ENCODE measurements around the gene DBET. TPM values are rescaled to one million over a fixed set of nuclear protein-coding genes. Genes with fewer than 3 reads are reported as not detected.
A peak's percentile ranks its signal among the peaks of the same experiment; 100 is the strongest.
"Not testable (repeated sequence)": the region's sequence is repeated elsewhere in the genome, so short reads cannot be mapped to it uniquely, and the experiment has no call there.

The DBET gene
- polyA plus RNA-seq, 1 donor: not detected

- Histone ChIP-seq H3K36me3 (ENCODE audit: control insufficient read depth, insufficient read depth, low read length) (no peaks in the 10 kb centered on the region), H3K4me1 (ENCODE audit: control insufficient read depth, insufficient read depth, low read length) (no peaks in the 10 kb centered on the region), H3K9me3 (ENCODE audit: control insufficient read depth, low read depth, low read length) (peaks cover 18% of the 10 kb centered on the region), H3K27ac (ENCODE audit: low read length) (no peak overlapping the region), H3K27me3 (ENCODE audit: control insufficient read depth, insufficient read depth, low read length) (peaks cover 60% of the 10 kb centered on the region), H3K4me3 (ENCODE audit: low read length) (no peak overlapping the region)
- no CpG with 5 or more reads among the region's 55 CpGs for WGBS (ENCODE audit: insufficient coverage, low lambda C conversion rate)
- peak; percentile 21 to 33 for DNase-seq
These were observed 43.2 kb upstream of the DBET start for GRCh38 chr4:190020790-190021717.

DNA sequence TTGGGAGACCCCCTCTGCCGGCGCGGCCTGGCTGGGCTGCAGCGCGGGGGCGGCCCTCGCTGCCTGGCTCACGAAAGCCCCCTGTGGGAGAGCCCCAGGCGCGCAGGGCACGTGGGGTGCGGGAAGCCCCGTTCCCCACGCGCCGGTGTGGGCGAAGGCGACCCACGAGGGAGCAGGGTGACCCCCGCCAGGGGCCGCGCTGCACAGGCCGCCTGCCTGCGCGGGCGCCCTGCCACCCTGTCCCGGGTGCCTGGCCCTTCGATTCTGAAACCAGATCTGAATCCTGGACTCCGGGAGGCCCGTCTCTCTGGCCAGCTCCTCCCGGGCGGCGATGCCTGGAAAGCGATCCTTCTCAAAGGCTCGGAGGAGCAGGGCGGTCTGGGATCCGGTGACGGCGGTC is 42.3 kb upstream of the DBET start:
- not testable (repeated sequence) for H3K4me3 ChIP-seq (ENCODE audit: low read length); H3K27ac ChIP-seq (ENCODE audit: low read length); H3K4me1 ChIP-seq (ENCODE audit: control insufficient read depth, insufficient read depth, low read length); H3K36me3 ChIP-seq (ENCODE audit: control insufficient read depth, insufficient read depth, low read length); DNase-seq
- H3K9me3 ChIP-seq (ENCODE audit: control insufficient read depth, low read depth, low read length): peaks cover 15% of the 10 kb centered on the region
- H3K27me3 ChIP-seq (ENCODE audit: control insufficient read depth, insufficient read depth, low read length): peaks cover 51% of the 10 kb centered on the region
- WGBS (ENCODE audit: insufficient coverage, low lambda C conversion rate): no CpG with 5 or more reads among the region's 39 CpGs

DNA sequence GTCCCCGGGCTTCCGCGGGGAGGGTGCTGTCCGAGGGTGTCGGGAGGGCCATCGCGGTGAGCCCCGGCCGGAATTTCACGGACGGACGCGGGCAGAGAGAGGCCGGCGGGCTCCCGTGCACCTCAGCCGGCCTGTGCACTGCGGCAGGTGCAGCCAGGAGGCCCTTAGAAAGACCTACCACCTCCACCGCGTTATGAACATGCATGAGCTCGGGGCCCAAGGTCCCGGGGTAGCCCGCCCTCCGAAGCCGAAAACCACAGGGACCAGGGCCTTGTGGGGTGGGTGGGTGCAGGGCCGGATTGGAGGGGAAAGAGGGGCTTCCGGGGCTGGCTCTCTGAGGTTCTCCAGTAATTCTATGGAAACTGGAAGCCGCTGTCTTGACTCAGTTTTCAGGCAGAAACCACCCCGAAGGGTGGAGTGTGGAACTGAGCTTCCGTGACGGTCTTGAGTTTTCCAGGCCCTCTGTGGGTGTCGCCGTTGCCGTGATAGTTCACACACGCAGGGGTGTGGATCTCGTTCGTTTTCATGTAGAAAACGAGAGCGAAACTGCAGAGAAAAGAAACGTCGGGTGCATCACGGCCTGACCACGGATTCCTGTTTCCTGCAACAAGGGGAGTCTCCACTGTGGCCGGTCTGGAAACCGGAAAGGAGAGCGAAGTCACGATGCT is 41.6 kb upstream of the DBET start:
- not testable (repeated sequence) for H3K4me1 ChIP-seq (ENCODE audit: control insufficient read depth, insufficient read depth, low read length); H3K27ac ChIP-seq (ENCODE audit: low read length); DNase-seq; H3K36me3 ChIP-seq (ENCODE audit: control insufficient read depth, insufficient read depth, low read length); H3K4me3 ChIP-seq (ENCODE audit: low read length)
- WGBS (ENCODE audit: insufficient coverage, low lambda C conversion rate): no CpG with 5 or more reads among the region's 47 CpGs
- peaks cover 15% of the 10 kb centered on the region for H3K9me3 ChIP-seq (ENCODE audit: control insufficient read depth, low read depth, low read length)
- peaks cover 44% of the 10 kb centered on the region for H3K27me3 ChIP-seq (ENCODE audit: control insufficient read depth, insufficient read depth, low read length)

GRCh38 chr4:190027156-190027555 is 37.1 kb upstream of the DBET start, which contains the start of gene FRG2:
Gene FRG2, minus strand, starts transcription at chr4:190027256. Its CDS starts 52 bp downstream, at chr4:190027204.
- not testable (repeated sequence) for H3K4me3 ChIP-seq (ENCODE audit: low read length); H3K36me3 ChIP-seq (ENCODE audit: control insufficient read depth, insufficient read depth, low read length); H3K9me3 ChIP-seq (ENCODE audit: control insufficient read depth, low read depth, low read length); H3K27me3 ChIP-seq (ENCODE audit: control insufficient read depth, insufficient read depth, low read length); H3K4me1 ChIP-seq (ENCODE audit: control insufficient read depth, insufficient read depth, low read length); DNase-seq; H3K27ac ChIP-seq (ENCODE audit: low read length)
- WGBS (ENCODE audit: insufficient coverage, low lambda C conversion rate): no CpG with 5 or more reads among the region's 10 CpGs

DNA sequence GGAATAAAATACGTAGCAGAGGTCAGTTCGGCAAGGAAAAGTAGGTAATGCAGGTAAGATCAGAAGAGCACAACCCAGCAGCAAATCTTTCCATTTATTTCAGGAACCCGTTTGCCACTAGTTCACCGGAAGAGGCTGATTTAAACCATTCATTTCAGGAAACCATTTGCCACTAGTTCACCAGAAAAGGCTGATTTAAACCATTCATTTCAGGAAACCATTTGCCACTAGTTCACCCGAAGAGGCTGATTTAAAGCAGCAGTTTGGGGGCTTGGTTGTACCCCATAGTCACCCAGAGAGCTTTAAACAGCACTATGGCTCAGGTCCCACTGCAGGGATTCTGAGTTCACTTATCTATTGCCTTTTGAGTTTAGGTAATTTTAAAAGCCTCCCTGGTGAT is 33.0 kb upstream of the DBET start:
- no CpG with 5 or more reads among the region's 5 CpGs for WGBS (ENCODE audit: insufficient coverage, low lambda C conversion rate)
- not testable (repeated sequence) for H3K36me3 ChIP-seq (ENCODE audit: control insufficient read depth, insufficient read depth, low read length); H3K4me1 ChIP-seq (ENCODE audit: control insufficient read depth, insufficient read depth, low read length); H3K9me3 ChIP-seq (ENCODE audit: control insufficient read depth, low read depth, low read length); H3K4me3 ChIP-seq (ENCODE audit: low read length); H3K27me3 ChIP-seq (ENCODE audit: control insufficient read depth, insufficient read depth, low read length); DNase-seq; H3K27ac ChIP-seq (ENCODE audit: low read length)

DNA sequence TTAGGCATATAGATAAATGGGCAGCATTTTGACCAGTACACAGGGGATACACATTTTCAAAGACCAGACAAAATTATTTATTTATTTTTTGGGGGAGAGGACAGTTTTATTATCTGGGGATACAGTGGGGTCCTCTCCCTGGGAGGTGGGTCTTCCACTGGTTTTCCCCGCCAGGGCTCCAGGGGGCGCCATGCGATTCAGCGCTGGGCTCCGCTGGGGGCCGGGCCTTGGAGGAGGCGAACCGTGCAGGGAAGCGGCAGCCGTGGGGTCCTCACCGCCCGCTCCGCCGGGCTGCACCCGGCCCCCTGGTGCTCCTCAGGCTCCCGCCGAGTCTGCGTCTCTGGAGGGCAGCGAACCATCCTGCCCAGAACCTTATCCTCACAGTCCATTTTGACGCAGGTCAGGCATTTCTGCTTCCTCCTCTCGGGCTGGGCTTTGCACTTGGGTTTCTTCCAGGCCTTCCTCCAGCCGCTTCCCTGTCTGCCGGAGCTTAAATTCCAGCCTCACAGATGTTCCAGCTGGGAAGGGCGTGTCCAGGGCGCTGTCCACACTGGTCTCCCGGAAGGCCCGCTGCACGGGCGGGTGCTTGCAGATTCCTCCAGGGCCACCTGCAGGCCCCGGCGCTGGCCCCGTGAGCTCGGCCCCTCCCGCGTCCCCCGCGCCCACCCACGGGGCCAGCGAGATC is 26.5 kb upstream of the DBET start:
- not testable (repeated sequence) for H3K36me3 ChIP-seq (ENCODE audit: control insufficient read depth, insufficient read depth, low read length); H3K27me3 ChIP-seq (ENCODE audit: control insufficient read depth, insufficient read depth, low read length); H3K4me1 ChIP-seq (ENCODE audit: control insufficient read depth, insufficient read depth, low read length); H3K4me3 ChIP-seq (ENCODE audit: low read length); DNase-seq; H3K27ac ChIP-seq (ENCODE audit: low read length); H3K9me3 ChIP-seq (ENCODE audit: control insufficient read depth, low read depth, low read length)
- no CpG with 5 or more reads among the region's 39 CpGs for WGBS (ENCODE audit: insufficient coverage, low lambda C conversion rate)

- not testable (repeated sequence) for H3K27ac ChIP-seq (ENCODE audit: low read length); H3K27me3 ChIP-seq (ENCODE audit: control insufficient read depth, insufficient read depth, low read length); DNase-seq; H3K9me3 ChIP-seq (ENCODE audit: control insufficient read depth, low read depth, low read length); H3K36me3 ChIP-seq (ENCODE audit: control insufficient read depth, insufficient read depth, low read length); H3K4me3 ChIP-seq (ENCODE audit: low read length); H3K4me1 ChIP-seq (ENCODE audit: control insufficient read depth, insufficient read depth, low read length)
- no CpG with 5 or more reads among the region's 40 CpGs for WGBS (ENCODE audit: insufficient coverage, low lambda C conversion rate)
These were observed 23.4 kb upstream of the DBET start for GRCh38 chr4:190040873-190041272.

- H3K36me3 ChIP-seq (ENCODE audit: control insufficient read depth, insufficient read depth, low read length); H3K27ac ChIP-seq (ENCODE audit: low read length): not testable (repeated sequence)
- no CpG with 5 or more reads among the region's 12 CpGs for WGBS (ENCODE audit: insufficient coverage, low lambda C conversion rate)
These were observed 16.7 kb upstream of the DBET start for GRCh38 chr4:190047627-190048026.

DNA sequence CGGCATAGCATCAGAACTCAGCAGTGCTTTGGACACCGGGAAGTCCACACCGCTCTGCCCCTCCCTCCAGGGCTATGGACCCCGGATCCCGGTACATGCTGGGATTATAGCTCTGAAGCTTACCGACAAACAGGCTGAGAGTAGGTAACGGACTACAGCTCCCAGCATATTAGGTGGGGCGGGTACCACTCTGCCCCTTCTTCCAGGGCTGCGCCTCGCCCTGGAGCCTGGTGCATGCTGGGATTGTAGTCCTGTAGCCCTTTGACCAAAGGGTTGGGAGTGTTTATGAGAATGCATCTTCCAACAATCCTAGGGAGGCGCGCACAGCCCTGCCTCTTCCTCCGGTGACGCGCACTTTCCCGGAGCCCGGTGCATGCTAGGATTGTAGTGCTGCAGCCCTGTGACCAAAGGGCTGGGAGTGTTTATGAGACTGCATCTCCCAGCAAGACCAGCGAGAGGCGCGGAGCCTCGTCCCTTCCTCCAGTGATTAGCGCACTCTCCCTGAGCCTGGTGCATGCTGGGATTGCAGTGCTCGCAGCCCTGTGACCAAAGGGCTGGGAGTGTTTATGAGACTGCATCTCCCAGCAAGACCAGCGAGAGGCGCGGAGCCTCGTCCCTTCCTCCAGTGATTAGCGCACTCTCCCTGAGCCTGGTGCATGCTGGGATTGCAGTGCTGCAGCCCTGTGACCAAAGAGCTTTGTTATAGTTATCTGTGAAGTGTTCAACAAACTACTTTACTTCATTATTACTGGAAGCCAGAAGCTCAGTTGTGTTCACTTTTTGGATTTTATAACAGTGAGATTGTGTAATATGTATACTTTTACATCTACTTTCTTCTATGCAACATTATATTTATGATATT is 14.7 kb upstream of the DBET start:
- WGBS (ENCODE audit: insufficient coverage, low lambda C conversion rate): no CpG with 5 or more reads among the region's 28 CpGs
- H3K36me3 ChIP-seq (ENCODE audit: control insufficient read depth, insufficient read depth, low read length); H3K27ac ChIP-seq (ENCODE audit: low read length); H3K27me3 ChIP-seq (ENCODE audit: control insufficient read depth, insufficient read depth, low read length); DNase-seq; H3K4me1 ChIP-seq (ENCODE audit: control insufficient read depth, insufficient read depth, low read length); H3K9me3 ChIP-seq (ENCODE audit: control insufficient read depth, low read depth, low read length); H3K4me3 ChIP-seq (ENCODE audit: low read length): not testable (repeated sequence)

More at GRCh38 chr4:190047627-190048026, 16.7 kb upstream of the DBET start:
- not testable (repeated sequence) for DNase-seq; H3K27me3 ChIP-seq (ENCODE audit: control insufficient read depth, insufficient read depth, low read length); H3K4me1 ChIP-seq (ENCODE audit: control insufficient read depth, insufficient read depth, low read length); H3K9me3 ChIP-seq (ENCODE audit: control insufficient read depth, low read depth, low read length); H3K4me3 ChIP-seq (ENCODE audit: low read length)

DNA sequence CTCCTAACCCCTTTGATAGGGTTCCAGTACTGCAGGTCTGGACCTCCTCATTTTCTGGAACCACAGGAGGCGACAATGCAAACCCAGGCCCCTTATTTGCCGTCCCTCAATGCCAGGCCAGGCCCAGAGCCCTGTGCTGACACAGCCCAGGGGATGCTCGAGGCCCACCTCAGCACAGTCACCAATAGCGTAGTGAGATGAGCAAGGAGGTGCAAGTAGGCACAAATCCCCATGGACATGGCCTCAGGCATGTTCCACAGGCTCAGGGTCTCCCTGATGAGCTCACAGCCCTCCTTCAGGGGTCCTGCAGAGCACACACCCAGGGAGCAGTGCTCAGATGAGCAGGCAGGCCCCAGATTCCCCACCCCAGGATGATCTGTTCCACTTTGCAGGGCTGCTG is 5.3 kb upstream of the DBET start:
- DNase-seq; H3K27me3 ChIP-seq (ENCODE audit: control insufficient read depth, insufficient read depth, low read length); H3K4me3 ChIP-seq (ENCODE audit: low read length); H3K4me1 ChIP-seq (ENCODE audit: control insufficient read depth, insufficient read depth, low read length); H3K27ac ChIP-seq (ENCODE audit: low read length); H3K36me3 ChIP-seq (ENCODE audit: control insufficient read depth, insufficient read depth, low read length); H3K9me3 ChIP-seq (ENCODE audit: control insufficient read depth, low read depth, low read length): not testable (repeated sequence)
- no CpG with 5 or more reads among the region's 4 CpGs for WGBS (ENCODE audit: insufficient coverage, low lambda C conversion rate)

Data from large intestine (tissue), 3 donors.